GM12891 (cell line): Measurements from ENCODE around the gene COPS7A.

Experiments
- PAX5 ChIP-seq: IDR thresholded peaks from 2 replicates; pipeline ENCODE4 v1.6.1; 2011; ENCODE audit warnings: low read length, moderate library complexity, mild to moderate bottlenecking; ENCODE audit not compliant: insufficient read depth, severe bottlenecking
- POLR2A ChIP-seq: IDR thresholded peaks from 2 replicates; pipeline ENCODE4 v1.6.1; 2011; ENCODE audit warnings: low read depth, low read length, control low read depth
- SPI1 ChIP-seq: IDR thresholded peaks from 2 replicates; pipeline ENCODE4 v1.6.1; 2011; ENCODE audit warnings: low read depth, low read length, control low read depth
- TAF1 ChIP-seq: IDR thresholded peaks from 2 replicates; pipeline ENCODE4 v1.6.1; 2011; ENCODE audit warnings: low read depth, low read length, control low read depth

- no peak for TF ChIP-seq POLR2A
- no peak for TF ChIP-seq TAF1
- no peak for TF ChIP-seq PAX5
- TF ChIP-seq SPI1, result no peak
Observed at GRCh38 chr12:6742834-6743233, 19.0 kb downstream of the COPS7A start.
